K562 (cell line): ENCODE data around the gene HIPK1. TPM values are rescaled to one million over a fixed set of nuclear protein-coding genes. Genes with fewer than 3 reads are reported as not detected.

ENCODE experiments used
- ATAC-seq: fragments of 200-7000 bp; cut with Tn5 transposase; 3 replicates; pipeline ENCODE4 v1.9.1; 2020; ENCODE audit warnings: moderate library complexity
- BruUV-seq: library from RNA; stranded (reverse); fragments of 400-500 nt; replicated peaks from 2 replicates; lab custom pipeline; 2021; lab: Mats Ljungman, UMichigan
- CTCF ChIA-PET: fragments of 300-600 bp; formaldehyde crosslinking; extraction: SDS; loops from one replicate; lab custom pipeline; 2021; ENCODE audit warnings: low intra/inter-chr PET ratio; lab: Yijun Ruan, JAX
- POLR2A ChIA-PET: fragments of 300-600, 350-650 bp; sonication (Branson Sonifier 250); formaldehyde crosslinking; extraction: SDS; loops from one replicate; lab custom pipeline; 2021; ENCODE audit warnings: antibody characterized with exemption, inconsistent platforms; lab: Yijun Ruan, JAX
- DNase-seq, 4 experiments: peaks; one replicate each; pipeline versions ENCODE4 v3.0.0 to v3.0.0-alpha.2; 2011 to 2018; ENCODE audit warnings: low spot score in 3 of 4, mixed read lengths in 3 of 4; ENCODE audit errors: extremely low read depth in 1 of 4
- FAIRE-seq: peaks from 2 replicates; lab custom pipeline; 2011; peaks lifted over from hg19 to GRCh38; lab: Jason Lieb, UNC
- H2AFZ ChIP-seq: 2 replicates; pipeline ENCODE4 v1.6.0; 2011; ENCODE audit warnings: low read depth, low read length, control low read depth, inconsistent platforms
- H3K27ac ChIP-seq: fragments of 200-600 bp; 3 replicates; pipeline ENCODE4 v1.8.0; 2011; ENCODE audit warnings: low read depth, mild to moderate bottlenecking, control low read depth, inconsistent platforms, low read length, moderate library complexity, mixed read lengths; ENCODE audit errors: extremely low read depth
- H3K27me3 ChIP-seq, 2 experiments: fragments of 300-600 bp in 1 of 2; 2 replicates in 1 of 2; 3 replicates in 1 of 2; pipeline versions ENCODE4 v1.6.0 to v1.8.0; 2011; ENCODE audit warnings: inconsistent platforms in 2 of 2, low read length in 2 of 2, mild to moderate bottlenecking in 1 of 2, mixed read lengths in 1 of 2, moderate library complexity in 1 of 2; ENCODE audit not compliant: control insufficient read depth in 2 of 2, insufficient read depth in 2 of 2
- H3K36me3 ChIP-seq: fragments of 300-600 bp; 3 replicates; pipeline ENCODE4 v1.8.0; 2011; ENCODE audit warnings: mild to moderate bottlenecking, low read length, inconsistent platforms; ENCODE audit not compliant: control insufficient read depth, insufficient read depth
- H3K4me1 ChIP-seq, 2 experiments: fragments of 200-600 bp in 1 of 2; replicated peaks in 1 of 2; 2 replicates in 1 of 2; 3 replicates in 1 of 2; pipeline versions ENCODE4 v1.5.1 to v1.8.0; 2011; ENCODE audit warnings: inconsistent platforms in 2 of 2, low read length in 2 of 2, mild to moderate bottlenecking in 1 of 2, mixed read lengths in 1 of 2, moderate library complexity in 1 of 2; ENCODE audit not compliant: control insufficient read depth in 2 of 2, insufficient read depth in 2 of 2
- H3K4me2 ChIP-seq: 2 replicates; pipeline ENCODE4 v1.6.1; 2011; ENCODE audit warnings: low read length, control low read depth, inconsistent platforms, mixed read lengths; ENCODE audit not compliant: insufficient read depth
- H3K4me3 ChIP-seq: fragments of 200-600 bp; sonication (generic), shearing (Covaris generic); 2 replicates; pipeline ENCODE4 v1.5.1; 2016; ENCODE audit warnings: control low read depth, inconsistent platforms
- H3K79me2 ChIP-seq: fragments of 200-600 bp; 3 replicates; pipeline ENCODE4 v1.8.0; 2011; ENCODE audit warnings: low read length, inconsistent platforms; ENCODE audit not compliant: control insufficient read depth, insufficient read depth
- H3K9ac ChIP-seq, 2 experiments: 2 replicates each; pipeline versions ENCODE4 v1.6.0 to v1.6.1; 2011; ENCODE audit warnings: low read depth in 2 of 2, low read length in 2 of 2, control low read depth in 1 of 2, inconsistent platforms in 1 of 2, mild to moderate bottlenecking in 1 of 2, mixed read lengths in 1 of 2; ENCODE audit not compliant: insufficient read depth in 1 of 2
- H3K9me1 ChIP-seq: one replicate; pipeline ENCODE4 v1.6.0; 2011; ENCODE audit warnings: inconsistent platforms, mild to moderate bottlenecking, low read length, moderate library complexity; ENCODE audit not compliant: control insufficient read depth, insufficient read depth
- H3K9me3 ChIP-seq: replicated peaks from 2 replicates; pipeline ENCODE4 v1.5.1; 2011; ENCODE audit warnings: low read depth, low read length, inconsistent platforms; ENCODE audit not compliant: control insufficient read depth, insufficient read depth
- H4K20me1 ChIP-seq: replicated peaks from 2 replicates; pipeline ENCODE4 v1.6.1; 2011; ENCODE audit warnings: low read length, inconsistent platforms, mixed read lengths; ENCODE audit not compliant: control insufficient read depth, insufficient read depth
- CBX2 ChIP-seq: fragments of 200-600 bp; sonication (generic); IDR thresholded peaks from one replicate; pipeline ENCODE4 v1.6.1; 2012; ENCODE audit warnings: mild to moderate bottlenecking, low read length, inconsistent platforms; ENCODE audit not compliant: insufficient read depth, poor library complexity, severe bottlenecking
- DLX4 ChIP-seq: fragments of 250-450 bp; sonication (Bioruptor Pico); IDR thresholded peaks from 2 replicates; pipeline ENCODE4 v1.6.1; 2021; ENCODE audit warnings: mild to moderate bottlenecking
- GABPB2 ChIP-seq: fragments of 250-450 bp; sonication (Bioruptor Pico); conservative IDR thresholded peaks from 2 replicates; pipeline ENCODE4 v1.5.1; 2021; ENCODE audit warnings: mild to moderate bottlenecking
- RAD21 ChIP-seq, 2 experiments: fragments of 250-450 bp in 1 of 2; fragments of 450-650 bp in 1 of 2; sonication (Bioruptor Pico) in 1 of 2; formaldehyde crosslinking in 1 of 2; IDR thresholded peaks in 1 of 2; conservative IDR thresholded peaks in 1 of 2; 2 replicates each; pipeline versions ENCODE4 v1.4.0 to v1.8.0; 2020 to 2022; ENCODE audit warnings: mild to moderate bottlenecking in 2 of 2, moderate library complexity in 1 of 2
- SPI1 ChIP-seq: IDR thresholded peaks from 2 replicates; pipeline ENCODE4 v1.6.1; 2011; ENCODE audit warnings: low read depth, low read length, control low read depth, borderline replicate concordance
- WGBS: fragments of 100-300 bp; shearing (Covaris generic); methylation state at CpG from one replicate; pipeline ENCODE4 v1.1.6; 2016; ENCODE audit warnings: low coverage, mixed read lengths; ENCODE audit not compliant: insufficient coverage; ENCODE audit errors: missing lambda C conversion rate; 5-methylcytosine and 5-hydroxymethylcytosine counted together
- in situ Hi-C: fragments of 300-500 bp; cut with MboI; formaldehyde crosslinking; loops from 4 replicates; pipeline ENCODE4 v1.15.0; 2018; ENCODE audit warnings: inconsistent platforms, mixed read lengths
- intact Hi-C: fragments of 100-400 bp; cut with micrococcal nuclease; formaldehyde crosslinking; loops from 2 replicates; pipeline ENCODE4 v1.14.2; 2022
- polyA plus RNA-seq, 8 experiments: library from polyadenylated mRNA; depleted of rRNA in 4 of 8; stranded (reverse) in 5 of 8; unstranded in 3 of 8; fragments of >200 nt; fragmentation: Nextera tagmentation in 2 of 8; fragmentation: Illumina TruSeq in 1 of 8; extraction: Ambion mirVana in 2 of 8; extraction: Trizol in 1 of 8; gene quantifications; 2 replicates each; pipeline versions ENCODE4 v1.2.1 to v1.2.3, GENCODE V29; 2011 to 2014; ENCODE audit warnings: inconsistent platforms in 1 of 8, missing spikeins in 1 of 8
- total RNA-seq, 7 experiments: library from RNA; depleted of rRNA in 6 of 7; stranded (reverse); fragments of >200 nt in 6 of 7; fragmentation: Illumina TruSeq in 2 of 7; extraction: Trizol in 2 of 7; gene quantifications; 2 replicates each; pipeline versions ENCODE4 v1.2.1 to v1.2.3, GENCODE V29; 2011 to 2021; ENCODE audit warnings: low replicate concordance in 1 of 7
- TF ChIP-seq, protein P1 (sequence below): IDR thresholded peaks from 2 replicates; pipeline ENCODE4 v1.6.1; 2011; ENCODE audit not compliant: insufficient read length; ENCODE audit errors: extremely low read depth
- TF ChIP-seq, protein P2 (sequence below): conservative IDR thresholded peaks from 2 replicates; pipeline ENCODE4 v1.6.1; 2011; ENCODE audit warnings: low read depth, mild to moderate bottlenecking, low read length; ENCODE audit not compliant: control insufficient read depth

The HIPK1 gene
- total and polyA plus RNA-seq, 9 of the 15 experiments (the other 6 are each of a cell fraction or from before 2014, with no cell fraction given), result 10.0 to 57.9 (median 29.6) TPM

DNA sequence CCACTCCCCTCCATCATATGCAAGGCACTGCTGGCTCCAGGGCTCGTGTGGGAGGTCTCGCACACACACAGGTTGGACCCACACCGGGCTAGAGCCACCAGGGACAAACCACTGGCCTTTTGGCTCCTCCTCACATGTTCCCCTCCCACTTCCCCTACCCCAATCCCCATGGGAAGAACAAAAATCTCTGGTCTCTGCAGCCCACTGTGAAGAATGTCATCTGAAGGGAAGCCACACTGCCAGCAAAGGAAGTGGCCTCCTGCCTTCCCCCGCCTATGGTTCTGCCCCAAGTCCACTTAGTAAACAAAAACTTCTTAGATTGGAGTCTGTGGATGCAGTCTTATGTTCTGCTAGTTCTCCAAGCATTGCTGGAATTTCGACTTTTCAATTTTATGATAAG lies 74.3 kb downstream of the HIPK1 start:
- no TSS peak for BruUV-seq
- no peak overlapping the region for H2AFZ ChIP-seq
- FAIRE-seq (no peak), ATAC-seq (no peak), DNase-seq (no peak)
- WGBS, result 5% methylated on average over 5 of the region's 5 CpGs
- H3K4me1 ChIP-seq, result 0 out of 5 replicates have a peak, but pooled peaks cover 0 to 2% of the 10 kb centered on the region in 2 experiments
- H3K27ac ChIP-seq, result no peak overlapping the region
- ChIA-PET CTCF (no interaction called here), POLR2A (interaction anchor here (1.3 kb wide), 1 partner anchor 13 kb away, joined by 3 read pairs; no protein-coding TSS in a partner anchor)
- no peaks in the 10 kb centered on the region for H3K36me3 ChIP-seq
- peaks cover 9% of the 10 kb centered on the region; the same call in 1 of the 2 replicates for H3K9me3 ChIP-seq
- H3K9ac ChIP-seq, result no peak overlapping the region
- H3K9me1 ChIP-seq, result no peaks in the 10 kb centered on the region
- TF ChIP-seq GABPB2 (CRISPR knock-in tag) (no peak), DLX4 (CRISPR knock-in tag) (no peak), CBX2 (no peak), RAD21 (CRISPR knock-in tag; conservative IDR thresholded peaks at IDR 0.05 in 1 of 2, IDR thresholded peaks at IDR 0.05 in 1 of 2) (no peak), SPI1 (no peak)
- TF ChIP-seq, protein P1, sequence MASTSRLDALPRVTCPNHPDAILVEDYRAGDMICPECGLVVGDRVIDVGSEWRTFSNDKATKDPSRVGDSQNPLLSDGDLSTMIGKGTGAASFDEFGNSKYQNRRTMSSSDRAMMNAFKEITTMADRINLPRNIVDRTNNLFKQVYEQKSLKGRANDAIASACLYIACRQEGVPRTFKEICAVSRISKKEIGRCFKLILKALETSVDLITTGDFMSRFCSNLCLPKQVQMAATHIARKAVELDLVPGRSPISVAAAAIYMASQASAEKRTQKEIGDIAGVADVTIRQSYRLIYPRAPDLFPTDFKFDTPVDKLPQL, result no peak
- TF ChIP-seq, protein P2, sequence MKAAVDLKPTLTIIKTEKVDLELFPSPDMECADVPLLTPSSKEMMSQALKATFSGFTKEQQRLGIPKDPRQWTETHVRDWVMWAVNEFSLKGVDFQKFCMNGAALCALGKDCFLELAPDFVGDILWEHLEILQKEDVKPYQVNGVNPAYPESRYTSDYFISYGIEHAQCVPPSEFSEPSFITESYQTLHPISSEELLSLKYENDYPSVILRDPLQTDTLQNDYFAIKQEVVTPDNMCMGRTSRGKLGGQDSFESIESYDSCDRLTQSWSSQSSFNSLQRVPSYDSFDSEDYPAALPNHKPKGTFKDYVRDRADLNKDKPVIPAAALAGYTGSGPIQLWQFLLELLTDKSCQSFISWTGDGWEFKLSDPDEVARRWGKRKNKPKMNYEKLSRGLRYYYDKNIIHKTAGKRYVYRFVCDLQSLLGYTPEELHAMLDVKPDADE, result no peak
- H3K27me3 ChIP-seq, result peaks cover 34 to 37% of the 10 kb centered on the region in 2 experiments
- intact Hi-C loops, result no loop called here
- in situ Hi-C loops, result no loop called here
- no peaks in the 10 kb centered on the region for H3K79me2 ChIP-seq
- H4K20me1 ChIP-seq, result no peaks in the 10 kb centered on the region
- H3K4me2 ChIP-seq, result no peak overlapping the region
- H3K4me3 ChIP-seq, result no peak overlapping the region
